GM18861 (cell line): ENCODE results near the gene HTR2A.

Experiments
- ATAC-seq: cut with Tn5 transposase; IDR thresholded peaks from one replicate; pipeline ENCODE4 v1.9.1; 2021; ENCODE audit not compliant: unreplicated experiment

The HTR2A gene

DNA sequence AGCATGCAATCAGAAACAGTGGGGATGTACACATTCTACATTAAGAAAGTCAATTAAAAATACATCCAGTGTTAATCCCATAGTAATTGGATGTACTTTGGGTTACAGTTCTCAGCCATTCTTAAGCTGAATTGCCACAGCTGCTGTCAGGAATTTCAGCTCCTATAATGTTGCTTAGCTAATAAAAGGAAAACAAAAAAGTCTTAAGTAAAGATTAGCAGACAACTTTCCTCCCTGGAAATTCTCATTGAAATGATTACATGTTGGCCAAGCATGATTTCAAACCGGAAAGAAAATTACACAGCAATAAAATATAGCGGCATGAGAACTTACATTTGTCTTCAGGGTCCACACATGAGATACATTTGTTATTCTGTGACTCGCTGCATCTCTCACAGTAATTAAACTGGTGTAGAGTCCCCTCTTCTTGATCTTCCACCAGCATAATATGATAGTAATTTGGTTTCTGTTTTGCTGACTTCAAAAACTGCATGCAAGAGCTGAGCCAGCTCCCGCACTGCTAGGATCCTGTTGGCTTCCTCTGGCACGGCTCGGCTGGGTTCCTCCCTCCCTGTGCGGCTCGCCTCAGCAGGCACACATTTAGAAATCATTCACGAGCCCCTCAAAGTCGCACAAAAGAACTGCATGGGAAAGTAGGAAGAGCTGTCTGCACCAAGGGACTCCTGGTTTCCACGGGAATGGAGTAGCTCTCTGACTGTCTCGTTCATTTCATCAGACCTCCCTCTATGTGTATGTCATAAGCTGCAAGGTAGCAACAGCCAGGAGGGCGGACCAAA lies at the start of gene HTR2A:
TSS of gene HTR2A (minus strand) at position 713 of the 797 bp plus-strand sequence. CDS start 1,147 bp downstream, outside the sequence.
- no peak for ATAC-seq

DNA sequence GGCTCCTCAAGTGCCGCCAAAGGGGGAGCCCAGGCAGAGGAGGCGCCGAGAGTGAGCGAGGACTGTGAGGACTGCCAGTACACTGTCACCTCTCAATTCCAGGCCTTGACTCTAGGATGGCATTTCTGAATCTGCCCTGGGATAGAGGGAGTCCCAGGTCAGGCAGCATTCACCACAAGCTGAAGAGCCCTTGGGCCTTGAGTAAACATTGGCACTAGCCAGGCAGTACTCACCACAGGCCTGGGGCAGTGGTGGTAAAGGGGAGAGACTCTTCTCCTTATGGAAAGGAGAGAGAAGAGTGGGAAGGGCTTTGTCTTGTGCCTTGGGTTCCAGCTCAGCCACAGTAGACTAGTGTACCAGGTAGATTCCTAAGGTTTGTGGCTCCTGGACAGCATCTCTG lies 39.7 kb upstream of the HTR2A start:
- no peak for ATAC-seq

DNA sequence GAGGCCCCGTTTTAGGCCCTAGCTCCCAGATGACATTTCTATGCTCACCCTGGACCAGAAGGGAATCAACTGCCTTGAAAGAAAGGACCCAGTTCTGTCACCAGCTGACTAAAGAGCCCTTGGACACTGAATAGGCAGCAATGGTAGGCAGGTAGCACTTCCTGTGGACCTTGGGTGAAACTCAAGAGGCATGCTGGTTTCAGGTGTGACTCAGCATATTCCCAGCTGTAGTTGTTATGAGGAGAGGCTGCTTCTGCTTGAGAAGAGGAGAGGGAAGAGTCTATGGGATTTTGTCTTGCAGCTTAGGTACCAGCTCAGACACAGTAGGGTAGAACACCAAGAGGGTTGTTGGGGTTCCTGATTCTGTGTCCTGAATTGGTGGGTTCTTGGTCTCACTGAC lies 37.9 kb upstream of the HTR2A start:
- no peak for ATAC-seq

DNA sequence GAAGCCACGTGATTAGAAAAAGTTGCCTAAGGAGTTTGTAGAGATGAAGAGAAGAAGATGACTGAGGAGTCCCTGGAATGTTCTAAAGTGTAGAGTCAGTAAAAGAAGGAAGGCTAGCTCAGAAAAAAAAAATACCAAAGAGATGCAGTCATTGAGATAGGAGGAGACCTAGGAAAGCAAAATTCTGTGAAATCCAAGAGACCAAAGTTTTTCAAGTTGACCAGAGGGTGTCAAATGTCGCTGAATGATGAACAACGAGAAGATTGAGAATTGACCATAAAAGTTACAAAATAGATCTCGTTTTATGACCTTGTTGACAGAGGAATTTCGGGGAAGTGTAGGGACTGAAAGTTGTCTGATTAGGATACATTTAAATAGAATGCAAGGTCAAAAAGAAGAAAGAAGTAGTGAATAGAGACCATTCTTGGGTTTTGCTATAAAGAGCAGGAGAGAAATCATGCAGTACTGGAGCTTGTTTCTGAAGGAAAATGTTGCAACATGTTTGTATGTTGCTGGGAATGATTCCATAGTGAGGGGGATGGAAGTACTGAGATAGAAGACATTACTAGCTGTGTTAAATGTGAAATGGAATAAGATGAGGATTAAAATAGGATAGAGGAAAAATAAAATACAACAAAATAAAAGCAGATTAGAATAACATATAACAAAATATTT lies 30.2 kb upstream of the HTR2A start:
- ATAC-seq, result no peak

DNA sequence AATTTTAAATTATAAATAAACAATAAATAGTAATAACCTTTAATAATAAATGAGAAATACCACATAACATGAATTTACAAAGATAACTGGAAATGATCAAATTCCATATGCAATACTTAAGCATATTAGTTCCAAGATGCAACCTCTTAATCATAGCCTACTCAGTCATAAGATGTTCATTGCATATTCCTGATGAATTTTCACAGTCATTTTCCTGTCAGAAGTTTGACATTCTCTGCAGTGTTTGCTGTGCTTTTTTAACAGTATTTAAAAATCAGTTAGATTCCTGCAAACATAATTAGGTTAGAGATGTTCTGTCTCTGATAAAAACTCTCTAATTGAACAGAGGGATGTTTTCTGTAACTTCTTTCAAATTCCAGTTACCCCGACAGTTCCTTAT lies 28.6 kb upstream of the HTR2A start:
- no peak for ATAC-seq

DNA sequence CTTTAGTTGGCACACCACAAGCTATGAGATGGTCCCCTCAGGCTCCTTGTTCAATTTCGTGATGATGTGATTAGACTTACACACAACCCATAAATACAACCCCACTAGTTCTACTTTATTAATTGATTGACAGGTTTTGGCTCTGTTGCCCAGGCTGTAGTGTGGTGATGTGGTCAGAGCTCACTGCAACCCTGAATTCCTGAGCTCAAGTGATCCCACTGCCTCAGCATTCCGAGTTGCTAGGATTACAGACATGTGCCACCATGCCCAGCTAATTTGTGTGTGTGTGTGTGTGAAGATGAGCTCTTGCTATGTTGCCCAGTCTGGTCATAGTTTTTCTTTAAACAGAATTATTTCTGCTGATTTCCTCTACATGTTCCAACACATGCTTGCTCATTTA lies 17.5 kb upstream of the HTR2A start:
- no peak for ATAC-seq

DNA sequence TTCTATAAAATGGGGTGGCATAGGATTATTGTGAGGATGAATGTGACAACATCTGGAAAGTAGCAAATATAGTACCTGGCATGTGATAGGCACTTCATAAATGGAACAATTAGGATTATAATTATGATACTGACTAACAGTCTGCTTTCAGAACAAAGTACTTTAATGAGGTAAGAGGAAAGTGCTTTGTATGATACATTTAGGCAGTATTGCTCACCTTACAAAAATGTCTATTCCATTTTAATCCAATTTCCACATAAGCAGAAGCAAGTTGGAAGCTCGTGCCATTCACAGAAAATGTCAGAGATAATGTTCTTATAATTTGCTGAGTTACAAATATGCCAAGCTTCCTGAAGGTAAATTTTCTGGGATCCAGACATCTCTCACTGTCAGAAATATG lies 16.9 kb upstream of the HTR2A start:
- no peak for ATAC-seq

DNA sequence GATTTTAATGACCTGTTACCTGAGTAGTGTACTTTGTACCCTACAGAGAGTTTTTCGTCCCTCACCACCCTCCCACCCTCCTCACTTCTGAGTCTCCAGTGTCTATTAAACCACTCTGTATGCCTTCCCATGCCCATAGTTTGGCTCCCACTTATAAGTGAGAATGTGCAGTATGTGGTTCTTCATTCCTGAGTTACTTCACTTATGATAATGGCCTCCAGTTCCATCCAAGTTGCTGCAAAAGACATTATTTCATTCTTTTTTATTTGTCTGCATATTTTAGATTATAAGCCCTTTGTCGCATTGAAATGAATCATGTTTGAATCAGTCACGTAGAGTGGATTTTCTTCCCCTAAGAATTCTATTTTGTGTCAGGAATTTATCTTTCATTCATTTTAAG lies 12.2 kb upstream of the HTR2A start:
- ATAC-seq, result no peak

DNA sequence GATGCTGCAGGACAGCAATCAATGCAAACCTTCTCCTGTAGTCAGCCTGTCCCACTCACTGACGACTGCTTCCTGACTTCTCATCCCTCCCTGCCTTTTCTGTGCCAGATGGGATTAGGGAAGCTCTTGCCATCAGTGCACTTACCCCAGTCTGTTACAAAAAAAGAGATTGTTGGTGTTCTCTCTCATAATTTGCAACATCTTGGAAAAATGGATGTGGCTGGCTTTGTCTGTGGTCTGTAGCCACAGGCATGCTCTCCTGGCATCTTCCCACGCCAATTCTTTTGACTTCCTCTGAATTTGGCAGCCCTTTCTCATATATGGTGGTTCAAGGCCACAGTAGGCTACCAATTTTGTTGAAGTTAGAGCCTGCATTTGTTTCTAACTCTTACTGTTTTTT lies 11.6 kb upstream of the HTR2A start:
- ATAC-seq, result no peak

DNA sequence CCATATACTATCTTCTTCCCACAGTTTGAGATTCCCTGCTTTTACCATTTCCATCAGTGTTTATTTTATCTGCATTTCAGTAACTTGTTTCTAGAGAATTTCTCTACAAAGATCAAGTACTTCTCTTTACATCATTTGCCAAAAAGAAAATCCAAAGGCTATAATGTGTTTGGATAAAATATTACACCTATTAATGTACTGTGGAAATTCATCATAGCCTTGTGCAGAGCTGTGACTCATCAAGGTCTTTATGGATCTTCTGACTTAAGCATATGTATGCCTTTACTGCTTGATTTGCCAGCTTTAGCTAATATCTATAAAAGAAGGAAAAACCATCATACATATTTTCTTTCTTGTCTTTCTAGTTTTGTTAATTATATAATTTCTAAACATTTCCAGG lies 9.6 kb upstream of the HTR2A start:
- no peak for ATAC-seq

DNA sequence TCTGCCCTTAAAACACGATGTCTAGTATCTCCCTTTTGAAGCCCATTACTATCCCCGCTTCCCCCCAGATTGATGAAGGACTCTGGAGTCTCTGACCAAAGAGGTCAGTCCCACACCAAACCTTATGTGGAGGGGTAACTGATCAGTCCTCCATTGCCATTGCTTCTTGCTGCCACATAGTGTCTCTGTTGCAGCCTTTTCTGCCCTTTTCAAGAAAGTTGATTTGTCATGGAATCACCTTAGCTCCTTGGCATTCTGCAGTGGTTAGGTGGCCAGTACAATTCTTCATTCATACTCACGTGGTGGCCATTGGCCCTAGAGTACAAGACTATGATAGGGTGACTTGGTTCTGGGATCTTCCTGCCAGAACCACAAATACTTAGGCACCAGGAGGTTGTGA lies 8.4 kb upstream of the HTR2A start:
- ATAC-seq, result no peak

DNA sequence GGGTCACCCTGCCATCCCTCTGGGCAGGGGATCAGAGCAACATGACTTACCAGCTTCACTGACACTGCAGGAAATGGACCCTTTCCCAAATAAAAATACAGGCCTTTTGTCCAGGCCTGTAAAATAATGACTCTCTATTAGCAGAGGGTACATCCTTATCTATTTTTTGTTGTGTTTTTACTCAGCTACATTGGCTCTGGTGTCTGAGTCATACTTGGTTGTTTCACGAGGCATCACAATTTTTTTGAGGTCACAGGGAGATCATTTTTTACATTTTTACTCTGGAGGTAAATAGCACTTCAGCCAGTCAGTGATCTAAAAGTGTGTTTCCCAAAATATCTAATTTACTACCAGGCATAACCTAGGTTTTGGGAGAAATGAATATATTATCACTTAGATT lies 6.9 kb upstream of the HTR2A start:
- ATAC-seq, result no peak

DNA sequence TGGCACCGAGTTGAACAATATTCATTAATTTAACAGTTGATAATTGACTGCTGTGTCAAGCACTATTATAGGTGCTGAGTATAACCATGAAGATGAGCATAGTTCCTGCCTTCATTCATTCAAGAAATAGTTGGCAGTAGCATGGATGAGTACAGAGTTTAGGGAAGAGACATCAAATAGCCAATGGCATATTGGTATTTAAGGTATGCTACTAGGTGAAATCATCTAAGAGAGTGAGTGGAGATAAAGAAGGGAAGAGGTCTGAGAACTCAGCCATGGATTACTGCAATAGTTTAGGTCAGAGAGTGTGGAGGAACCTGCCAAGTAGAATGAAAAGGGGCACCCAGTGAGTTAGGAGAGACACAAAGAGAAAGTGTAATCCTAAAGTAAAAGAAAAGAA lies 4.9 kb upstream of the HTR2A start:
- no peak for ATAC-seq

DNA sequence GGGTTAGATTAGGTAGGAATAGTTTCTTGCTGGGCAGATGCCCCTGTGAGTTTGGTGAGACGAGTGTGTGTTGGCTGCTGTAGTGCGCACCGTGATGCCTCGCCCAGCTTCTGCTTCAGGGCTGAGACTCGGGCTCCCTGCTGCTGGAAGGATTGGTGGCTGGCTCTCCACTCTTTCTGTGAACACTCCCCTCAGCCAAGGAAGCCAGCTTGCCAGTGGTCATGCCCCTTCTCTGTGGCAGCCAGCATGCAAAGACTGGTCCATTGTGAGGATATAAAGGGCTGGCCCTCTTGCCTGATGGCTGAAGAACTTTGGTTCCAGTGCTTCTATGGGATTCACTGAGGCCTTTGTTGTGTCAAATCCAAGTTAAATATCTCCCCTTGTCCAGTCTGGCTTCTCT lies 2.9 kb upstream of the HTR2A start:
- ATAC-seq, result no peak

DNA sequence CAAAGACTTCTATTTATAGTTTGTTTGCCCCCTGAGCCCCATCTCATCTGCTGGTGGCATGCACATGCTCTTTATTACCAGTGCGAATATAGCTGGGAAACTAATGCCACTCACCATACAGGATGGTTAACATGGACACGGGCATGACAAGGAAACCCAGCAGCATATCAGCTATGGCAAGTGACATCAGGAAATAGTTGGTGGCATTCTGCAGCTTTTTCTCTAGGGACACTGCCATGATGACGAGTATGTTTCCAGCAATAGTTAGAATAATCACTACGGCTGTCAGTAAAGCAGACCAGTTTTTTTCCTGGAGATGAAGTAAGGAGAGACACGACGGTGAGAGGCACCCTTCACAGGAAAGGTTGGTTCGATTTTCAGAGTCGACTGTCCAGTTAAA lies 1.5 kb downstream of the HTR2A start:
- no peak for ATAC-seq

DNA sequence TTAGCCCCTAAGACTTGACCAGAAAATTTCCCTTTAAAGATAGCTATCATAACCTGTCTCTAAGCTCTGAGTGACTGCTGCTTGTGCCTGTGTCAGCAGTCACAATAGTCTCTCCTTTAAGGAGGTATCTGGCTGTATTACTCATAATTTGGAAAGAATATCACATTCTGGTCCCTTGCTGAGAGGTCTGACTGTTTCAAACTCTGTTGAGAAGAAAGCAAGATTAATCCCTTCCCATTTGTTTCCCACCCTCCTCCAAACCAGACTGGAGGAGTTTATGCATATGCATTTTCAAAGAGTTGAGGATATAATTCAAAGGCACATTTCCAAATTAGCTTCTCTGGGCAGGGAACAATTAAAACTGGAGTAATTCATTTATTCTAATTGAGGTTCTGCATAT lies 2.3 kb downstream of the HTR2A start:
- no peak for ATAC-seq

DNA sequence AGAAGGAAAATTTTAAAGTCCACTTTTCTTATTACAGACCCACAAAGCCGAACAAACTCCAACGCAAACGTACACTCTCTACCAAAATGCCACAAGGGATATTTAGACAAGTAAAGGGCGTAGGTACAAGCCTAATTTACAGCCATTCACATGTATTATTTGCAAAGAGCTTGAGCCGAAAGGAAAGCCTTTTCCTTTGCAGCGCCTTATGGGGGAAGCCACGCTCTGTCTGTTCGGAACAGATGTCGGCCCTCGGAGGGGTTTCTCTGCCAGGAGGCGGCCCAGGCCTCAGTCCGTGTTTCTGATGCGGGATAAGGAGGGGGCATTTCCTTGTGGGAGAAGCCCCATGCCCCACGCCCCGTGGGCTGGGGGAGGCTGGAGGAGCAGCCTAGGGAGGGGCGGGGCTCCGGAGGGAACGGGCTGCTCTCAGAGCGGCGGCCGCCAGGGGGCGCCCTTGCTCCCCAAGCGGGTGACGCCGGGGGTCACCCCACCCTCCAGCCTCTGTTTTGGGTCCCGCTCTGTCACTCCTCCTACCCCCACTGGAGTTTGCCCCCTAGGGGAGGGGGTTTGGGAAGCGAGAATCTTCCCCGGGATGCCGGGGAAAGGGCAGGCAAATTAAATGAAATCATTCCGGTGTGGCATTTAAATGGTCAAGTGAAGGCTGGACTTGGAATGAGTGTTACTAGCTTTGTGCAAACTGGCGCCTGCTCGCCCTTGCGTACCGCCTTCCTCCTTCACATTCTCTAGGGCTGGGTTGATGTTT lies 2.9 kb downstream of the HTR2A start:
- peak; percentile 51 for ATAC-seq

DNA sequence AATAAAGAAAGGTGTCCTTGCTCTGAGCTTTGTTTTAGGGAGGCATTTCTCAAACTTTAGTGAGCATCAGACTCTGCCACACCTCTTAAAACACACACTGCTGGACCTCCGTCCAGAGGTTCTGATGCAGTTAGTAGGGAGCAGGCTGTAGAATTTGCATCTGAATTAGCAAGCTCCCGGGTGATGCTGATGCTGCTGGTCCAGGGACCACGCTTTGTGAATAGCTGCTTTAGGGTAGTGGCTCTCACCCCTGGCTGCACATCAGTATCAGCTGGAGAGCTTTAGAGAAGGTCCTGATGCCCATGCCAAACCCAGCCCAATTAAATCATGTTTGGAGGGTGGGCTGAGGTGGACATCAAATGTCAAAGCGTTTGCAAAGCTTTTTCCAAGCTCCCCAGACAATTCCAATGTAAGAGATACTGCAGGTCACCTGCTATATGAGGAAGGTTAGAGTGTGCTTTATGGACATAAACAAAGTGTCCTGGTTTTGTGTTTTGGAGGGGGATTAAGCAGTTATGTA lies 3.6 kb downstream of the HTR2A start:
- no peak for ATAC-seq

DNA sequence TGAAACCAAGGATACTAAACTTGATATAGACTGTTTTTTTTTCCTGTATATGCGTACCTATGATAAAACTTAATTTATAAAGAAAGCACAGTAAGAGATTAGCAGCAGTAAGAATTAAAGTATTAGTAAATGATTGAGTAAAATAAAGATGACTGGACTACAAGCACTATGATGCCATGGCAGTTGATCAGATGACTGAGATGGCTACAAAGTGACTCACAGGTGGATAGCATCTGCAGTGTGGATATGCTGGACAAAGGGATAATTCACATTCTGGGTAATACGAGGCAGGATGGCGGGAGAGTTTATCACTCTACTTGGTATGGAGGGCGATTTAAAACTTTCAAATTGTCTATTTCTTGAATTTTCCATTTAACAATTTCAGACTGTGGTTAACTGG lies 11.8 kb downstream of the HTR2A start:
- ATAC-seq, result no peak

DNA sequence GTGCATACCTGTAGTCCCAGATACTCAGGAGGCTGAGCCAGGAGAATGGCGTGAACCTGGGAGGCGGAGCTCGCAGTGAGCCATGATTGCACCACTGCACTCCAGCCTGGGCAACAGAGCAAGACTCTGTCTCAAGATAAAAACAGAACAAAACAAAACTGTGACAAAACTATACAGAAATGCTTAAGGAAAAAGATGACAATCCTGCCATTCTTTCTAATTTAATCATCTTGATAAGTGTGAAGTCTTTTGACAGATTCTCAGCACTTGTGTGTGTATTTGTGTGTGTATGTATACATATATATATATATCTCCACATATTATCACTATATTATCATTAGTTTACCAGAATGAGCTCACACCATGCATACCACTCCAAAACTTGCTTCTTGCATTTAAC lies 12.3 kb downstream of the HTR2A start:
- no peak for ATAC-seq

DNA sequence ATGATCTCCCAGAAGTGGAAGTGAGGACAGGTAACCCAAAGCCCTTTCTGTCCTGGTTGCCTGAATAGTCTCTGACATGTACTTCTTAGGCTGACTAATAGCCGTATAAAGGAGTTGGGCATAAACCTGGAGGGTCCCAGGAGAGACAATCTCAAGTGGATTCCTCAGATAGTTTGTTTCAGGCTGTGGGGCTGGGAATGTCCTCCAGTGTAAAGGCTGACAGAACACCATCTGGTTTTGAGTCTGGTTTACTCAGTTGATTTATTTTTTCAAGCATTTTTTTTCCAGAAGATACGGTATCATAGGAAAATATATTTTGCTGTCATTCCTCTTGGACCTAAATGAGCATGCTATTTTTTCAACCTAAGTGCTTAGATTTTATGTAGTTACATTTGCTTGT lies 15.2 kb downstream of the HTR2A start:
- no peak for ATAC-seq

DNA sequence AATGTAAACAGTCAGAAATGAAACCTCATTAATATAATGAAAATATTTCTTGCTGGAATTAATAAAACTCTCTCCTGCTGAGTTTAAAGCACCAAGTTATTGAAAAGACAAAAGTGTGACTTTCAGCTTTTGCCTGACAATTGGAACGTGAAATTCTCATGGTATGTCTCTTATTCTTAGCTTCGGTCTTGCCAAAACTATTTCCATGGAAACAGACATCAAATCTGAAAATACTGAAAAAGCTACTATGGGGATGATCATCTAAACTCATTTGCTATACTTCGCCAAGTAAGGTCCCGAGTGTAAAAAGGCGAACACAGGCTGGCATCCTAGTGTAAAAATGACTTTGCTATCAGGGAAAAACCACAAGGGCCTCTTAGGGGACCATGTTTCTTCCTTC lies 22.8 kb downstream of the HTR2A start:
- no peak for ATAC-seq
